GM12892 (cell line): ENCODE data around the gene PRDM16.

ENCODE experiments used
- POLR2A ChIP-seq: IDR thresholded peaks from 2 replicates; pipeline ENCODE4 v1.6.1; 2011; ENCODE audit warnings: low read depth, low read length, control low read depth
- POLR2AphosphoS5 ChIP-seq: IDR thresholded peaks from 2 replicates; pipeline ENCODE4 v1.6.1; 2011; ENCODE audit warnings: low read depth, low read length, control low read depth

- TF ChIP-seq POLR2AphosphoS5 (no peak), POLR2A (no peak)
These were observed 372.4 kb downstream of the PRDM16 start for GRCh38 chr1:3441410-3441847.
